Activated T-cell treated with anti-CD3 and anti-CD28 coated beads, Interleukin-2, amount 50 U/mL, for 72 hours (primary cell): ENCODE results near the gene NUFIP2. TPM values are rescaled to one million over a fixed set of nuclear protein-coding genes. Genes with fewer than 3 reads are reported as not detected.

ENCODE experiments used
- ATAC-seq, 2 donors: fragments of 150-1000 bp; cut with Tn5 transposase; replicated peaks in 1 of 2; 2 replicates each; pipeline ENCODE4 v1.10.0; 2021; ENCODE audit warnings: moderate library complexity in 2 of 2, mild to moderate bottlenecking in 1 of 2
- DNase-seq, 2 donors: peaks; one replicate each; pipeline ENCODE4 v3.0.0; 2021 to 2022; ENCODE audit warnings: mixed read lengths in 1 of 2
- H3K27ac Mint-ChIP-seq: one replicate; pipeline ENCODE4 v1.8.0; 2022; ENCODE audit warnings: mild to moderate bottlenecking, moderate library complexity, mixed read lengths
- H3K27me3 Mint-ChIP-seq: one replicate; pipeline ENCODE4 v1.8.0; 2022; ENCODE audit warnings: low read depth, mixed read lengths
- H3K36me3 Mint-ChIP-seq, 2 donors: one replicate each; pipeline ENCODE4 v1.8.0; 2022; ENCODE audit warnings: mixed read lengths in 2 of 2, mild to moderate bottlenecking in 1 of 2; ENCODE audit not compliant: insufficient read depth in 2 of 2
- H3K4me1 Mint-ChIP-seq: one replicate; pipeline ENCODE4 v1.8.0; 2022; ENCODE audit warnings: low read depth, mixed read lengths
- H3K4me3 Mint-ChIP-seq, 2 donors: one replicate each; pipeline ENCODE4 v1.8.0; 2022; ENCODE audit warnings: mild to moderate bottlenecking in 2 of 2, mixed read lengths in 2 of 2, moderate library complexity in 2 of 2
- H3K9me3 Mint-ChIP-seq, 2 donors: one replicate each; pipeline ENCODE4 v1.8.0; 2022; ENCODE audit warnings: mixed read lengths in 2 of 2
- total RNA-seq, 2 donors: library from RNA; stranded (reverse); gene quantifications; one replicate each; pipeline ENCODE4 v1.2.3, GENCODE V29; 2022

NUFIP2 gene
- total RNA-seq, 2 donors from 2014 or later: 72.9 to 74.3 TPM

- Mint-ChIP-seq H3K27ac (peak overlapping the region; percentile 66), H3K27me3 (no peaks in the 10 kb centered on the region), H3K4me3 (peak overlapping the region in 1 of 2 donors; percentile 66), H3K4me1 (peaks cover 38% of the 10 kb centered on the region), H3K36me3 (peaks cover 3 to 16% of the 10 kb centered on the region in 2 donors), H3K9me3 (no peaks in the 10 kb centered on the region)
- ATAC-seq (peak; percentile 46 to 66), DNase-seq (no peak)
Measured at GRCh38 chr17:29256735-29257466, 37.0 kb downstream of the NUFIP2 start.

GRCh38 chr17:29255926-29256522, 37.9 kb downstream of the NUFIP2 start:
- peaks cover 3 to 12% of the 10 kb centered on the region in 2 donors for H3K36me3 Mint-ChIP-seq
- H3K4me1 Mint-ChIP-seq: peaks cover 33% of the 10 kb centered on the region
- H3K27me3 Mint-ChIP-seq: no peaks in the 10 kb centered on the region
- ATAC-seq: no peak
- no peak for DNase-seq
- peak overlapping the region; percentile 56 for H3K27ac Mint-ChIP-seq
- no peaks in the 10 kb centered on the region for H3K9me3 Mint-ChIP-seq
- H3K4me3 Mint-ChIP-seq: no peak overlapping the region

GRCh38 chr17:29253037-29253436, 40.9 kb downstream of the NUFIP2 start:
- no peak overlapping the region for H3K4me3 Mint-ChIP-seq
- peak overlapping the region; percentile 57 for H3K27ac Mint-ChIP-seq
- DNase-seq (no peak), ATAC-seq (no peak)
- peaks cover 15% of the 10 kb centered on the region for H3K4me1 Mint-ChIP-seq
- no peaks in the 10 kb centered on the region for H3K27me3 Mint-ChIP-seq
- peaks cover 3 to 7% of the 10 kb centered on the region in 2 donors for H3K36me3 Mint-ChIP-seq
- H3K9me3 Mint-ChIP-seq: no peaks in the 10 kb centered on the region

- no peak for DNase-seq
- Mint-ChIP-seq H3K27me3 (no peaks in the 10 kb centered on the region), H3K27ac (no peak overlapping the region), H3K4me1 (peaks cover 8% of the 10 kb centered on the region), H3K9me3 (no peaks in the 10 kb centered on the region), H3K36me3 (peaks cover 2 to 4% of the 10 kb centered on the region in 2 donors), H3K4me3 (no peak overlapping the region)
- no peak for ATAC-seq
Measured at GRCh38 chr17:29252101-29252791, 41.7 kb downstream of the NUFIP2 start.

- DNase-seq: no peak
Measured at GRCh38 chr17:29251184-29251583, 42.8 kb downstream of the NUFIP2 start.

GRCh38 chr17:29250666-29251065, 43.3 kb downstream of the NUFIP2 start:
- Mint-ChIP-seq H3K27ac (no peak overlapping the region), H3K4me3 (no peak overlapping the region), H3K9me3 (no peaks in the 10 kb centered on the region), H3K27me3 (no peaks in the 10 kb centered on the region), H3K36me3 (no peaks in the 10 kb centered on the region), H3K4me1 (no peaks in the 10 kb centered on the region)
- DNase-seq (no peak), ATAC-seq (no peak)

More at GRCh38 chr17:29251184-29251583, 42.8 kb downstream of the NUFIP2 start:
- no peak for ATAC-seq
- no peaks in the 10 kb centered on the region for H3K27me3 Mint-ChIP-seq
- no peak overlapping the region for H3K27ac Mint-ChIP-seq
- no peaks in the 10 kb centered on the region for H3K36me3 Mint-ChIP-seq
- no peaks in the 10 kb centered on the region for H3K4me1 Mint-ChIP-seq
- no peak overlapping the region for H3K4me3 Mint-ChIP-seq
- H3K9me3 Mint-ChIP-seq: no peaks in the 10 kb centered on the region

GRCh38 chr17:29248845-29249244, 45.1 kb downstream of the NUFIP2 start:
- Mint-ChIP-seq H3K27me3 (no peaks in the 10 kb centered on the region), H3K27ac (no peak overlapping the region), H3K9me3 (no peaks in the 10 kb centered on the region), H3K4me1 (no peaks in the 10 kb centered on the region), H3K36me3 (no peaks in the 10 kb centered on the region), H3K4me3 (no peak overlapping the region)
- ATAC-seq (no peak), DNase-seq (no peak)

GRCh38 chr17:29247219-29247618, 46.7 kb downstream of the NUFIP2 start:
- DNase-seq (no peak), ATAC-seq (no peak)
- Mint-ChIP-seq H3K4me3 (no peak overlapping the region), H3K27me3 (no peaks in the 10 kb centered on the region), H3K36me3 (no peaks in the 10 kb centered on the region), H3K4me1 (no peaks in the 10 kb centered on the region), H3K9me3 (no peaks in the 10 kb centered on the region), H3K27ac (peak overlapping the region; percentile 38)

GRCh38 chr17:29246628-29247027, 47.3 kb downstream of the NUFIP2 start, which contains the start of gene CRYBA1:
Gene CRYBA1, plus strand, starts transcription at chr17:29246859. Its CDS starts 5 bp downstream, at chr17:29246864.
- Mint-ChIP-seq H3K4me1 (peaks cover under 1% of the 10 kb centered on the region), H3K9me3 (no peaks in the 10 kb centered on the region), H3K4me3 (no peak within 1 kb of the TSS), H3K27ac (peak within 1 kb of the TSS; percentile 38), H3K27me3 (no peaks in the 10 kb centered on the region), H3K36me3 (no peaks in the 10 kb centered on the region)
- DNase-seq: no peak
- ATAC-seq: peak; percentile 19

GRCh38 chr17:29245401-29245800, 48.5 kb downstream of the NUFIP2 start:
- ATAC-seq (no peak), DNase-seq (no peak)
- no peak overlapping the region for H3K27ac Mint-ChIP-seq
- no peaks in the 10 kb centered on the region for H3K36me3 Mint-ChIP-seq
- no peak overlapping the region for H3K4me3 Mint-ChIP-seq
- H3K27me3 Mint-ChIP-seq: no peaks in the 10 kb centered on the region
- peaks cover 13% of the 10 kb centered on the region for H3K4me1 Mint-ChIP-seq
- H3K9me3 Mint-ChIP-seq: no peaks in the 10 kb centered on the region

GRCh38 chr17:29243792-29244191, 50.2 kb downstream of the NUFIP2 start:
- no peaks in the 10 kb centered on the region for H3K9me3 Mint-ChIP-seq
- DNase-seq (no peak), ATAC-seq (no peak)
- no peaks in the 10 kb centered on the region for H3K27me3 Mint-ChIP-seq
- peaks cover 16% of the 10 kb centered on the region for H3K4me1 Mint-ChIP-seq
- H3K36me3 Mint-ChIP-seq: no peaks in the 10 kb centered on the region
- no peak overlapping the region for H3K27ac Mint-ChIP-seq
- H3K4me3 Mint-ChIP-seq: no peak overlapping the region

- Mint-ChIP-seq H3K4me3 (no peak overlapping the region), H3K4me1 (peaks cover 16% of the 10 kb centered on the region), H3K9me3 (no peaks in the 10 kb centered on the region), H3K36me3 (no peaks in the 10 kb centered on the region), H3K27ac (no peak overlapping the region), H3K27me3 (no peaks in the 10 kb centered on the region)
- DNase-seq: no peak
- no peak for ATAC-seq
Measured at GRCh38 chr17:29242790-29243189, 51.2 kb downstream of the NUFIP2 start.

- Mint-ChIP-seq H3K4me1 (peaks cover 16% of the 10 kb centered on the region), H3K4me3 (no peak overlapping the region), H3K27ac (no peak overlapping the region), H3K36me3 (no peaks in the 10 kb centered on the region), H3K9me3 (no peaks in the 10 kb centered on the region), H3K27me3 (no peaks in the 10 kb centered on the region)
- ATAC-seq (no peak), DNase-seq (no peak)
Measured at GRCh38 chr17:29242051-29242450, 51.9 kb downstream of the NUFIP2 start.
